SK-N-SH (cell line): Measurements from ENCODE around the gene TSC22D1. TPM values are rescaled to one million over a fixed set of nuclear protein-coding genes. Genes with fewer than 3 reads are reported as not detected.

ENCODE experiments used
- CTCF ChIA-PET: fragments of 300-600, 350-600 bp; formaldehyde crosslinking; extraction: SDS; loops from one replicate; lab custom pipeline; 2021; lab: Yijun Ruan, JAX
- POLR2A ChIA-PET: fragments of 350-600 bp; sonication (Branson Sonifier 250); formaldehyde crosslinking; extraction: SDS; loops from one replicate; lab custom pipeline; 2020; ENCODE audit warnings: antibody characterized with exemption, inconsistent platforms; lab: Yijun Ruan, JAX
- DNase-seq: peaks from one replicate; pipeline ENCODE4 v3.0.0; 2012
- H2AFZ ChIP-seq: fragments of 200-600 bp; sonication (generic); 2 replicates; pipeline ENCODE4 v1.8.1; 2016; ENCODE audit warnings: antibody characterized with exemption, mild to moderate bottlenecking, low read depth
- H3F3A ChIP-seq: fragments of 200-600 bp; sonication (generic); replicated peaks from 2 replicates; pipeline ENCODE3; 2016; ENCODE audit warnings: antibody characterized with exemption, mild to moderate bottlenecking; ENCODE audit not compliant: insufficient read depth
- H3K27ac ChIP-seq, 2 experiments: fragments of 200-500 bp in 1 of 2; fragments of 200-600 bp in 1 of 2; sonication (Bioruptor generic) in 1 of 2; sonication (generic), shearing (Covaris generic) in 1 of 2; 2 replicates each; pipeline versions ENCODE4 v1.5.1 to v1.6.1; 2014 to 2016; ENCODE audit warnings: low read depth in 2 of 2, inconsistent platforms in 1 of 2, low read length in 1 of 2, mild to moderate bottlenecking in 1 of 2, mixed read lengths in 1 of 2
- H3K27me3 ChIP-seq: fragments of 200-600 bp; sonication (generic), shearing (Covaris generic); 2 replicates; pipeline ENCODE4 v1.6.1; 2016; ENCODE audit warnings: mixed run types; ENCODE audit not compliant: insufficient read depth
- H3K36me3 ChIP-seq, 2 experiments: fragments of 200-500 bp in 1 of 2; fragments of 200-600 bp in 1 of 2; sonication (Bioruptor generic) in 1 of 2; sonication (generic) in 1 of 2; replicated peaks in 1 of 2; 2 replicates each; pipeline versions ENCODE3 to v1.5.1; 2014 to 2016; ENCODE audit warnings: low read length in 1 of 2, mild to moderate bottlenecking in 1 of 2; ENCODE audit not compliant: insufficient read depth in 2 of 2, control insufficient read depth in 1 of 2
- H3K4me1 ChIP-seq, 2 experiments: fragments of 200-500 bp in 1 of 2; fragments of 200-600 bp in 1 of 2; sonication (Bioruptor generic) in 1 of 2; sonication (generic), shearing (Covaris generic) in 1 of 2; 2 replicates each; pipeline versions ENCODE4 v1.5.1 to v1.6.1; 2014 to 2016; ENCODE audit warnings: low read depth in 1 of 2, low read length in 1 of 2, mixed run types in 1 of 2; ENCODE audit not compliant: insufficient read depth in 2 of 2, control insufficient read depth in 1 of 2
- H3K4me2 ChIP-seq: fragments of 200-600 bp; sonication (generic), shearing (Covaris generic); 2 replicates; pipeline ENCODE4 v1.6.1; 2017; ENCODE audit warnings: mixed run types
- H3K4me3 ChIP-seq, 2 experiments: fragments of 200-500 bp in 1 of 2; fragments of 200-600 bp in 1 of 2; sonication (Bioruptor generic) in 1 of 2; sonication (generic), shearing (Covaris generic) in 1 of 2; 2 replicates each; pipeline versions ENCODE4 v1.5.1 to v1.8.1; 2014 to 2016; ENCODE audit warnings: low read depth in 2 of 2, inconsistent platforms in 1 of 2, low read length in 1 of 2, mild to moderate bottlenecking in 1 of 2, mixed read lengths in 1 of 2, moderate library complexity in 1 of 2
- H3K79me2 ChIP-seq: fragments of 200-600 bp; sonication (generic); 2 replicates; pipeline ENCODE4 v1.8.1; 2017; ENCODE audit warnings: mild to moderate bottlenecking; ENCODE audit not compliant: insufficient read depth
- H3K9ac ChIP-seq: fragments of 200-600 bp; sonication (generic); 2 replicates; pipeline ENCODE4 v1.6.1; 2017; ENCODE audit warnings: mixed run types
- H3K9me2 ChIP-seq: fragments of 200-600 bp; sonication (generic); 2 replicates; pipeline ENCODE4 v1.6.1; 2017; ENCODE audit warnings: mixed run types
- H3K9me3 ChIP-seq: fragments of 200-600 bp; sonication (generic); 2 replicates; pipeline ENCODE4 v1.6.1; 2017; ENCODE audit warnings: mixed run types, mild to moderate bottlenecking, moderate library complexity
- H4K20me1 ChIP-seq: fragments of 200-600 bp; sonication (generic); 2 replicates; pipeline ENCODE4 v1.6.1; 2017; ENCODE audit warnings: mild to moderate bottlenecking, mixed run types; ENCODE audit not compliant: insufficient read depth
- EP300 ChIP-seq, 2 experiments: IDR thresholded peaks; 2 replicates each; pipeline versions ENCODE4 v1.4.0 to v1.6.1; 2012; ENCODE audit warnings: borderline replicate concordance in 1 of 2, low read depth in 1 of 2, low read length in 1 of 2
- FOSL2 ChIP-seq: IDR thresholded peaks from 2 replicates; pipeline ENCODE4 v1.4.0; 2012; ENCODE audit warnings: low read depth, mild to moderate bottlenecking, moderate library complexity, borderline replicate concordance
- FOXJ3 ChIP-seq: sonication (generic); formaldehyde crosslinking; IDR thresholded peaks from 2 replicates; pipeline ENCODE4 v1.5.1; 2020; ENCODE audit warnings: mild to moderate bottlenecking, missing genetic modification reagents
- FOXM1 ChIP-seq: IDR thresholded peaks from 2 replicates; pipeline ENCODE4 v1.4.0; 2012; ENCODE audit warnings: low read depth, mild to moderate bottlenecking
- GABPA ChIP-seq: IDR thresholded peaks from 2 replicates; pipeline ENCODE4 v1.4.0; 2012; ENCODE audit warnings: low read depth, mild to moderate bottlenecking
- JUND ChIP-seq: IDR thresholded peaks from 2 replicates; pipeline ENCODE4 v1.4.0; 2012
- NFIC ChIP-seq: IDR thresholded peaks from 2 replicates; pipeline ENCODE4 v1.4.0; 2012; ENCODE audit warnings: borderline replicate concordance
- POLR2AphosphoS5 ChIP-seq: IDR thresholded peaks from 2 replicates; pipeline ENCODE4 v1.6.1; 2012; ENCODE audit warnings: low read depth, low read length
- RAD21 ChIP-seq: IDR thresholded peaks from 2 replicates; pipeline ENCODE4 v1.6.1; 2012; ENCODE audit warnings: mild to moderate bottlenecking, low read length
- RCOR1 ChIP-seq: fragments of 150-350 bp; IDR thresholded peaks from 2 replicates; pipeline ENCODE4 v1.6.1; 2017; ENCODE audit warnings: antibody characterized with exemption, low read length
- RXRA ChIP-seq: IDR thresholded peaks from 2 replicates; pipeline ENCODE4 v1.4.0; 2012; ENCODE audit warnings: low read depth, mild to moderate bottlenecking, borderline replicate concordance
- SMC3 ChIP-seq: IDR thresholded peaks from 2 replicates; pipeline ENCODE4 v1.6.1; 2012; ENCODE audit warnings: low read depth, low read length, improper control_type of control experiment
- TCF12 ChIP-seq: IDR thresholded peaks from 2 replicates; pipeline ENCODE4 v1.4.0; 2012
- TEAD4 ChIP-seq: IDR thresholded peaks from 2 replicates; pipeline ENCODE4 v1.4.0; 2012; ENCODE audit warnings: mild to moderate bottlenecking, borderline replicate concordance; ENCODE audit not compliant: insufficient read depth
- YY1 ChIP-seq: IDR thresholded peaks from 2 replicates; pipeline ENCODE4 v1.4.0; 2012; ENCODE audit warnings: low read depth, mild to moderate bottlenecking
- WGBS: methylation state at CpG from one replicate; pipeline ENCODE4 v1.1.6; 2017; ENCODE audit warnings: low lambda C conversion rate; 5-methylcytosine and 5-hydroxymethylcytosine counted together
- polyA plus RNA-seq, 3 experiments: library from polyadenylated mRNA; depleted of rRNA; stranded (reverse); fragments of >200 nt; gene quantifications; 2 replicates each; pipeline ENCODE4 v1.2.3, GENCODE V29; 2012
- TF ChIP-seq, protein P1 (sequence below): IDR thresholded peaks from 2 replicates; pipeline ENCODE4; 2012
- TF ChIP-seq, protein P2 (sequence below): IDR thresholded peaks from 2 replicates; pipeline ENCODE4 v1.4.0; 2012; ENCODE audit warnings: low read depth, borderline replicate concordance
- TF ChIP-seq, protein P3 (sequence below): fragments of 200-600 bp; sonication (generic); IDR thresholded peaks from 2 replicates; pipeline ENCODE4 v1.6.1; 2017; ENCODE audit warnings: antibody characterized with exemption, mild to moderate bottlenecking, moderate library complexity
- TF ChIP-seq, protein P4 (sequence below): IDR thresholded peaks from 2 replicates; pipeline ENCODE4 v1.4.0; 2012; ENCODE audit warnings: low read depth

Gene TSC22D1
- polyA plus RNA-seq, 1 of the 3 experiments (the other 2 are of a cell fraction): 137 TPM

DNA sequence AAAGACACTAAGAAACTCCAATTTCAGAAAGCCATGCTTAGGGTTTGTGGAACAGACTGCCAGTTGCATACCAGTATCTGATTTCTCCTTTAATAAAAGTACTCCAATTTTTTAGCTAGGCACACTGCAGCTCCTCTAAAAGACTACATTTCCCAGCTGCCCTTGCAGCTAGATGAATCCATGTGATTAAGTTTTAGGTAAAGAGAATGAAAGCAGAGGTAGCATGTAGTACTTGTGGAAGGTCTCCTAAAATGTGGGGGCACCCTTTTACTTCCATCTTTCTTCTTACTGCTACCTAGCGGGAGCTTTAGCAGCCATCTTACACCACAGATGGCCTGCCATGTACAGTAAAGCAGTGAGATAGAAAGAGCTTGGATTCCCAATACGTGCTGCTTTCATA, 33.0 kb upstream of the TSC22D1 start:
- CTCF ChIA-PET: no interaction called here
- no peak overlapping the region for H3K4me3 ChIP-seq
- no peaks in the 10 kb centered on the region for H4K20me1 ChIP-seq
- H2AFZ ChIP-seq: no peak overlapping the region
- TF ChIP-seq RAD21: no peak
- no peak for TF ChIP-seq RXRA
- TF ChIP-seq NFIC: no peak
- no peak for TF ChIP-seq EP300 (IDR thresholded peaks at IDR 0.05; ENCODE audit: borderline replicate concordance in 1 of 2, low read depth in 1 of 2, low read length in 1 of 2)
- TF ChIP-seq, protein P1, sequence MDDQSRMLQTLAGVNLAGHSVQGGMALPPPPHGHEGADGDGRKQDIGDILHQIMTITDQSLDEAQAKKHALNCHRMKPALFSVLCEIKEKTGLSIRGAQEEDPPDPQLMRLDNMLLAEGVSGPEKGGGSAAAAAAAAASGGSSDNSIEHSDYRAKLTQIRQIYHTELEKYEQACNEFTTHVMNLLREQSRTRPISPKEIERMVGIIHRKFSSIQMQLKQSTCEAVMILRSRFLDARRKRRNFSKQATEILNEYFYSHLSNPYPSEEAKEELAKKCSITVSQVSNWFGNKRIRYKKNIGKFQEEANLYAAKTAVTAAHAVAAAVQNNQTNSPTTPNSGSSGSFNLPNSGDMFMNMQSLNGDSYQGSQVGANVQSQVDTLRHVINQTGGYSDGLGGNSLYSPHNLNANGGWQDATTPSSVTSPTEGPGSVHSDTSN: no peak
- TF ChIP-seq SMC3: no peak
- TF ChIP-seq GABPA: no peak
- H3K9ac ChIP-seq: no peak overlapping the region
- no peaks in the 10 kb centered on the region for H3K36me3 ChIP-seq
- no peaks in the 10 kb centered on the region for H3F3A ChIP-seq
- no peaks in the 10 kb centered on the region for H3K9me2 ChIP-seq
- no peak for DNase-seq
- no peaks in the 10 kb centered on the region for H3K79me2 ChIP-seq
- H3K27me3 ChIP-seq: no peaks in the 10 kb centered on the region
- no peak overlapping the region for H3K4me2 ChIP-seq
- H3K4me1 ChIP-seq: no peaks in the 10 kb centered on the region
- POLR2A ChIA-PET: no interaction called here
- H3K27ac ChIP-seq: no peak overlapping the region
- H3K9me3 ChIP-seq: no peaks in the 10 kb centered on the region
- 72% methylated on average over 2 of the region's 2 CpGs for WGBS

DNA sequence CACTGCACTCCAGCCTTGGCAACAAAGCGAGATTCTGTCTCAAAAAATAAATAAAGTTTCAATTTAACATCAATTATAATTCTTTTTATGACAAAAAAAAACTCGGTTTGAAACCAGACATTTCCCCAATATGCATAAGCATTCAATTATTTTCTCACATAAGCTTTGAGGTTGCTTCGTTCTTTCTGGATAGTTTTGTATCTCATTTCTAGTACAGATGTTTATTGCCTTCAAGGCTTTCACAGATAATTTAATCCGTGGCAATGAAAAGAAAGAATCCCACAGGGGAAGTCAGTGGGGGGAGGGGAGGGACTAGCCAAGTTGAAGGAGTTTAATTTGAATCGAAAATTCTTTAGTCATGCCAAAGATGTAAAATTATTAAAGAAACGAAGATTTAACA, 29.6 kb upstream of the TSC22D1 start:
- no peaks in the 10 kb centered on the region for H3K9me3 ChIP-seq
- POLR2A ChIA-PET: no interaction called here
- no peak overlapping the region for H2AFZ ChIP-seq
- no peaks in the 10 kb centered on the region for H3K27me3 ChIP-seq
- H3K4me2 ChIP-seq: no peak overlapping the region
- H3K79me2 ChIP-seq: no peaks in the 10 kb centered on the region
- no peaks in the 10 kb centered on the region for H3K36me3 ChIP-seq
- no peak for DNase-seq
- WGBS: 68% methylated on average over 6 of the region's 6 CpGs
- no peak overlapping the region for H3K4me3 ChIP-seq
- TF ChIP-seq GABPA (no peak), JUND (no peak), TEAD4 (no peak), FOXJ3 (CRISPR knock-in tag) (no peak), FOXM1 (no peak)
- TF ChIP-seq, all 33 proteins: peak for 0
- no peak overlapping the region for H3K27ac ChIP-seq
- no peak overlapping the region for H3K9ac ChIP-seq
- no peaks in the 10 kb centered on the region for H3F3A ChIP-seq
- H4K20me1 ChIP-seq: no peaks in the 10 kb centered on the region
- no peaks in the 10 kb centered on the region for H3K4me1 ChIP-seq
- CTCF ChIA-PET: no interaction called here
- H3K9me2 ChIP-seq: no peaks in the 10 kb centered on the region

DNA sequence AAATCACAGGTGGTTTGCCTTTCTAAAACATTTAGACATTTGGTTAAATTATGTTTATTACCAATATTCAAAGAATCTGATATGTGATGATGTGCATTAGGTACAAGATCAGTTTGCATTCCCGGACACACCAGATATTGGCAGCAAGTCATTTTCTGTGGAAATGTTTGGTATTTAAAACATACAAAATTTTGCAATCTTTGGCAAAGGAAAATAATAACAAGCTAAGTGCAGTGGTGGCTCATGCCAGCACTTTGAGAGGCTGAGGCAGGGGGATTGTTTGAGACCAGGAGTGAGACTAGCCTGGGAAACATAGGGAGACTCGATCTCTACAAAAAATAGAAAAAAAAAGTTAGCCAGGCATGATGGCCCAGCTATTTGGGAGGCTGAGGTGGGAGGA, 29.1 kb upstream of the TSC22D1 start:
- CTCF ChIA-PET: no interaction called here
- Histone ChIP-seq H3K79me2 (no peaks in the 10 kb centered on the region), H4K20me1 (no peaks in the 10 kb centered on the region), H3K4me1 (no peaks in the 10 kb centered on the region), H3K4me3 (no peak overlapping the region), H3K9me2 (no peaks in the 10 kb centered on the region), H3K27me3 (no peaks in the 10 kb centered on the region), H2AFZ (no peak overlapping the region), H3K36me3 (no peaks in the 10 kb centered on the region), H3K4me2 (no peak overlapping the region), H3K9me3 (no peaks in the 10 kb centered on the region), H3K27ac (no peak overlapping the region), H3F3A (no peaks in the 10 kb centered on the region), H3K9ac (no peak overlapping the region)
- 23% methylated on average over 2 of the region's 2 CpGs for WGBS
- DNase-seq: no peak
- POLR2A ChIA-PET: no interaction called here
- TF ChIP-seq YY1 (no peak), FOSL2 (no peak), POLR2AphosphoS5 (no peak), GABPA (no peak), EP300 (IDR thresholded peaks at IDR 0.05; ENCODE audit: borderline replicate concordance in 1 of 2, low read depth in 1 of 2, low read length in 1 of 2) (no peak), FOXJ3 (CRISPR knock-in tag) (no peak), TCF12 (no peak), RCOR1 (no peak)
- TF ChIP-seq, protein P2, sequence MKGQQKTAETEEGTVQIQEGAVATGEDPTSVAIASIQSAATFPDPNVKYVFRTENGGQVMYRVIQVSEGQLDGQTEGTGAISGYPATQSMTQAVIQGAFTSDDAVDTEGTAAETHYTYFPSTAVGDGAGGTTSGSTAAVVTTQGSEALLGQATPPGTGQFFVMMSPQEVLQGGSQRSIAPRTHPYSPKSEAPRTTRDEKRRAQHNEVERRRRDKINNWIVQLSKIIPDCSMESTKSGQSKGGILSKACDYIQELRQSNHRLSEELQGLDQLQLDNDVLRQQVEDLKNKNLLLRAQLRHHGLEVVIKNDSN: no peak
- TF ChIP-seq, protein P3, sequence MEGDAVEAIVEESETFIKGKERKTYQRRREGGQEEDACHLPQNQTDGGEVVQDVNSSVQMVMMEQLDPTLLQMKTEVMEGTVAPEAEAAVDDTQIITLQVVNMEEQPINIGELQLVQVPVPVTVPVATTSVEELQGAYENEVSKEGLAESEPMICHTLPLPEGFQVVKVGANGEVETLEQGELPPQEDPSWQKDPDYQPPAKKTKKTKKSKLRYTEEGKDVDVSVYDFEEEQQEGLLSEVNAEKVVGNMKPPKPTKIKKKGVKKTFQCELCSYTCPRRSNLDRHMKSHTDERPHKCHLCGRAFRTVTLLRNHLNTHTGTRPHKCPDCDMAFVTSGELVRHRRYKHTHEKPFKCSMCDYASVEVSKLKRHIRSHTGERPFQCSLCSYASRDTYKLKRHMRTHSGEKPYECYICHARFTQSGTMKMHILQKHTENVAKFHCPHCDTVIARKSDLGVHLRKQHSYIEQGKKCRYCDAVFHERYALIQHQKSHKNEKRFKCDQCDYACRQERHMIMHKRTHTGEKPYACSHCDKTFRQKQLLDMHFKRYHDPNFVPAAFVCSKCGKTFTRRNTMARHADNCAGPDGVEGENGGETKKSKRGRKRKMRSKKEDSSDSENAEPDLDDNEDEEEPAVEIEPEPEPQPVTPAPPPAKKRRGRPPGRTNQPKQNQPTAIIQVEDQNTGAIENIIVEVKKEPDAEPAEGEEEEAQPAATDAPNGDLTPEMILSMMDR: no peak
- TF ChIP-seq, protein P1: no peak
- TF ChIP-seq, protein P4, sequence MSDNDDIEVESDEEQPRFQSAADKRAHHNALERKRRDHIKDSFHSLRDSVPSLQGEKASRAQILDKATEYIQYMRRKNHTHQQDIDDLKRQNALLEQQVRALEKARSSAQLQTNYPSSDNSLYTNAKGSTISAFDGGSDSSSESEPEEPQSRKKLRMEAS: no peak
